GM12873 (cell line): ENCODE results near the gene TCEA2.

Experiments used
- TF ChIP-seq, protein P1 (sequence below): IDR thresholded peaks from 2 replicates; pipeline ENCODE4 v1.5.1; 2012; ENCODE audit warnings: low read depth, mild to moderate bottlenecking, moderate library complexity, low read length, control low read depth; ENCODE audit not compliant: insufficient read depth; ENCODE audit errors: missing control alignments

The TCEA2 gene

DNA sequence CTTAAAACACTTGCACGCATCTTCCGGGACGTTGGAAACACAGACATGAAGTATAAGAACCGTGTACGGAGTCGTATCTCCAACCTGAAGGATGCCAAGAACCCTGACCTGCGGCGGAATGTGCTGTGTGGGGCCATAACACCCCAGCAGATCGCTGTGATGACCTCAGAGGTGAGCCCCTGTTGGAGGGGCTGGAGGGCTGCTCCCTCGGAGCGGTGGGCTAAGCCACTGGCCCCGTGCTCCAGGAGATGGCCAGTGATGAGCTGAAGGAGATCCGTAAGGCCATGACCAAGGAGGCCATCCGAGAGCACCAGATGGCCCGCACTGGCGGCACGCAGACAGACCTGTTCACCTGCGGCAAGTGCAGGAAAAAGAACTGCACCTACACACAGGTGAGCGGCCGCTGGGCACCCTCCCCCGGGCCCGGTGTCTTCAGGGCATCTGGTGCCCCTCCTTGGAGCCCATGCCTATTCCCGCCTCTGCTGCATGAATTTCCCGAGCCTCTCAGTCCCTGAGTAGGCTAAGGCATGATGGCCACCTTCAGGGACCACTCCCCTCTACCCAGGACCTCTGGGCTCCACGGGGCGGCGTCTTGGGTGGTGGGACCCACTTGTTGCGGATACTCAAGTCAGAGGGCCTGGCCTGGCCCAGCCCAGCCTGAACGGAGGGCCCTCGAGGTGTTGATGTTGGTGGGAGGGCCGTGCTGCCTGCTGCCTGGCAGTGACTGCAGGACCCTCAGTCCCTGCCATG is 7.4 kb downstream of the TCEA2 start:
- TF ChIP-seq, protein P1, sequence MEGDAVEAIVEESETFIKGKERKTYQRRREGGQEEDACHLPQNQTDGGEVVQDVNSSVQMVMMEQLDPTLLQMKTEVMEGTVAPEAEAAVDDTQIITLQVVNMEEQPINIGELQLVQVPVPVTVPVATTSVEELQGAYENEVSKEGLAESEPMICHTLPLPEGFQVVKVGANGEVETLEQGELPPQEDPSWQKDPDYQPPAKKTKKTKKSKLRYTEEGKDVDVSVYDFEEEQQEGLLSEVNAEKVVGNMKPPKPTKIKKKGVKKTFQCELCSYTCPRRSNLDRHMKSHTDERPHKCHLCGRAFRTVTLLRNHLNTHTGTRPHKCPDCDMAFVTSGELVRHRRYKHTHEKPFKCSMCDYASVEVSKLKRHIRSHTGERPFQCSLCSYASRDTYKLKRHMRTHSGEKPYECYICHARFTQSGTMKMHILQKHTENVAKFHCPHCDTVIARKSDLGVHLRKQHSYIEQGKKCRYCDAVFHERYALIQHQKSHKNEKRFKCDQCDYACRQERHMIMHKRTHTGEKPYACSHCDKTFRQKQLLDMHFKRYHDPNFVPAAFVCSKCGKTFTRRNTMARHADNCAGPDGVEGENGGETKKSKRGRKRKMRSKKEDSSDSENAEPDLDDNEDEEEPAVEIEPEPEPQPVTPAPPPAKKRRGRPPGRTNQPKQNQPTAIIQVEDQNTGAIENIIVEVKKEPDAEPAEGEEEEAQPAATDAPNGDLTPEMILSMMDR = no peak

DNA sequence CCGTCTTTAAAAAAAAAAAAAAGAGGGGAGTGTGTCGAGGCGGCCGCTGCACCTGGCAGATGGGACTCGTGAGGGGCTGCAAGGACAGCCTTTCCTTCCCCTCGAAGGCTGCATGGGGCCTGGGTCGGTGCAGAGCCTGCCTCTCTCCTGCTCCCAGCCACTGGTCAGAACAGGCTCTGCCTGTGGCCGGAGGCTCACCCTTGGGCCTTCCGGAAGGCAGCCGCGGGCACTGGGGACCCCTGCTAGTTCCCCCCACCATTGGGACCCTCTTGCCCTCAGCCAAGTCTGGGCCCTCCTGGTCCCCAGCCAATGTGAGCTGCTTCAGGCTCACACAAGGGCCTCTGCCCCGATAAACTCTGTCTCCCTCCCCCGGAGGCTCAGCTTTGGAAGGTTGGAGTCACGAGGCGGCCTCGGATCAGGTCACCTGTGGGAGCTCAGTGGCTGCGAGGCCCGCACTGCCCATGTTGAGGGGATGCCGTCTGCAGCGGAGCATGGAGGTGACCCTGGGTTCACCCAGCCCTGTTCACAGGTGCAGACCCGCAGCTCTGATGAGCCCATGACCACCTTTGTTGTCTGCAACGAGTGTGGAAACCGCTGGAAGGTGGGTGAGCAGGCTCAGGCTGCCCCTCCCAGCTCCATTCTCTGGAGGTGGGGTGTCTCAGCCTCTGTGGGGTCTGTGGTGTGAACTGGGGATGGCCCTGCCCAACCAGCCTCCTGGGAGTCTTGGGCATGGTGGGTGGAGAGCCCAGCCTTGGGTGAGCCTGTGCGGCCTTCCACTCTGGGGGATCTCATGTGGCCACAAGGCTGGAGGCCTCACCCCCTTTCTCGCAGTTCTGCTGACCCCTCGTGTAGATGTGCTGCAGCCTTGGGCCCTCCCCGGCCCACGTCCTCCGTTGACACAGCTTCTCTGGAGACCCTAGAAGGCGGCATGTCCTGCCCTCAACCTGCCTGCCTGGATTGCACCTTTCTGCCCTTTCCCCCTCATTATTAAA is 8.6 kb downstream of the TCEA2 start:
- TF ChIP-seq, protein P1 = no peak

DNA sequence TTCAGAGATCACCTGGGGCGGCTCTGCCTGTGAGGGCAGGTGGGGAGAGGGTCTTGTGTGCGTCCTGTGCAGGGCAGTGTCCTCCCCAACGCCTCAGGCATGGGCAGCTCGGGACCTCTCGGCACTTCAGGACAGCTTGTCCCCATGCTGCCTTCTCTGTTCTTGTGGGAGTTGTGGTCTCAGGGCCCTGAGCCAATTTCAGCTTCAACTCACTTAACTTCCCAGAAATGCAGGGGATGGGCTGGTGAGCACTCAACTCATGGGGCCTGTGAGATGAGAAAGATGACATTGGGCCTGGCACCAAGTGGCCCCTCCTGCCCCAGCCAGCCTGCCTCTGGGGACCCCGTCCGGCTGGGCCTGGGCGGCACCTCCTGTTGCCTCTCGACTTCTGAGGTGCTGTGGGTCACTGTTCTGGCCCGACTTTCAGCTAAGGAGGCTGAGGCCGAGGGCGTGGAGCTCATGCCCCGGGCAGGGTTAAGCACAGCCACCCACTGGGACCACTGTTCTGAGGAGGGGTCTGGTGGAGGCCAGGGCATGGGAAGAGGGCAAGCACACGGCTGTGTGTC is 9.6 kb downstream of the TCEA2 start:
- TF ChIP-seq, protein P1 = no peak

DNA sequence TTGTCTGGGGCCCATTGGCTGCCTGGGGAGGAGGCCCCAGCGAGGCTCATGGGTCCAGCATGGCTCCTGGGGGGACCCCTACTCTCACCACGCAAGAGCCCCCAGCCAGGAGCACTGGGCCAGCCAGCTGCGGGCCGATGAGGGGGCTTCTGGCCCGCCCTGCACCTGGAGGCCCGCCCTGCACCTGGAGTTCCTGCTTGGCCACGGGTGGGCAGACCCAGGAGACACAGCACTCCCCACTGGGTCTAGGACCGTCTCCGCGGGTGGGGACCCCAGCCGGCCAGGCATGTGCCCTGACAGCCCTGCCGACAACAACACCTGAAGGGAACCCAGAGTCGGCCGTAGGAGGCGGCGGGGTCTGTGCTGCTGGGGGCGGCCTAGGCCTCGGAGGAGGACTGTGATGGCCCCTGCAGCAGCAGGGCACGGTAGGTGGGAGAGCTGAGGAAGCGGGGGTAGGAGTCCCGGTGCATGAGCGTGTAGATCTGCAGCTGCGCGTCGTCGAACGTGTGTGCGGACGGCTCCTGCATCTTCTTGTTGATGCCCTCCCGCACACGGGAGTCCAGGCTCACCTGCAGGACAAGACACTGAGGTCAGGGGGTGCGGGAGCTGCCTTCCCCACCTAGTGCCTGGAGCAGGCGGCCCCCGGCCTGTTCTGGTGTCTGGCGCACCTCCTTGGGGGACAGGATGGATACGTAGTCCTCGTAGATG is 10.6 kb downstream of the TCEA2 start:
- TF ChIP-seq, protein P1 = no peak

DNA sequence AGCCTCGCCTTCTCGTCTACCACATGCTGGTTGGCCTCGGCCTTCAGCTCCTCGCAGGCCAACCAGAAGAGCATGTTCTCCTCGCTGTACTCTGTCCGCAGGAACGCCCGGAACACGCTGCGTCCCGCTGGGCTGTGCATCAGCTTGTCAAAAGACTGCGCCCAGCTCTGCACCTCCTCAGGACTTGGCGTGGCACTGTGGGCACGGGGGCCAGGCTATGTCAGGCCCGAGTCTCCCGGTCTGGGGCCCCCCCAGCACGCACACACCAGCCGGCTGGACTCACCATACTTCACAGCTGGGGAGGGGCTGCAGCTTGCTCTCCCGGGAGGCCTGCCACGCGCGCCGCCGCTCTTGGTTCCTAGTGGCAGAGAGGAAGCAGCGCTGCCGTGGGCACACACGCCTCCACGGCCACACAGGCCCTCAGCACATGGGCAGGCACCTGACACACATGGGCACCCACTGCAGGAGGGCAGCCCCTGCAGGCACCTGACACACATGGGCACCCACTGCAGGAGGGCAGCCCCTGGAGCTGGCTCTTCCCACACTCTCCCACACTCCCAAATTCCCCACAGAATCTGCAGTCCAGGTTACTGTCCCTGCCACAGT is 11.3 kb downstream of the TCEA2 start:
- TF ChIP-seq, protein P1 = no peak

DNA sequence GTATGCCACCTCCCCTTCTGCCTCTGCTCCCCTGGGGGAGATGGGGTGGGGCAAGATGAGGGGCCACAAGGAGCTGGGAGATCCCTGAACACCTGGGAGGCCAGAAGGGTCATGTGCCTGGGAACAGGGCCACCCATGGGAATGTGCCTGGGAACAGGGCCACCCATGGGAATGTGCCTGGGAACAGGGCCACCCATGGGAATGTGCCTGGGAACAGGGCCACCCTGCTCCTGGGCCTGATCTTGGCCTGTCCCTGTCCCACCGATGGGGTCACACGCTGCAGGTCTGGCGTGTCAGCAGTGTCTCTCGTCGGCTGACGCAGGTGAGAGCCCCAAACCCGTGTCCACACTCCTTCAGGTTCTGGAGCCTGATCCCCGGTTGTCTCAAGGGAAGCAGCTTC is 12.0 kb downstream of the TCEA2 start:
- TF ChIP-seq, protein P1 = no peak

DNA sequence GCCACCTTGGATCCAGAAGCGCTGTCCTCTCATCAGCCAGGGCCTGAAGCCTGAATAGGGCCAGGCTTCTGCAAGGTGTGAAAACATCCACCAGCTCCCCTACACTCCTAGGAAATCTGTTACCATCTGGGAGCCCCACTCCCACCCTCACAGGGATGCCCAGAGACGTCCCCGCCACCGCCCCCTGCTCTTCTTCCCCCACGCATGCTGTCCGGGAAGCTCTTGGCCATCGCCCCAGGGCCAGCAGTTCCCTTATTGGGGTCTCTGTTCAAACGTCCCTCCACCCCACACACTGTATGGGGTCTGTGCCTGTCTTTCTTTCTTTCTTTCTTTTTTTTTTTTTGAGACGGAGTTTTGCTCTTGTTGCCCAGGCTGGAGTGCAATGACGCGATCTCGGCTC is 12.6 kb downstream of the TCEA2 start:
- TF ChIP-seq, protein P1 = no peak
